ENCODE results near the gene PPOX.

PPOX gene

GRCh38 chr1:161189036-161189435 is 22.8 kb downstream of the PPOX start:
- H2BK15ac ChIP-seq (ENCODE audit: low read depth, poor library complexity, severe bottlenecking): no peak overlapping the region
- H3K23ac ChIP-seq (ENCODE audit: low read length in 2 of 2): no peak overlapping the region
- H2AFZ ChIP-seq (ENCODE audit: low read depth, low read length): no peak overlapping the region
- no peaks in the 10 kb centered on the region for H3K27me3 ChIP-seq (ENCODE audit: control insufficient read depth in 1 of 2, insufficient read depth in 1 of 2, low read length in 2 of 2)
- 100% methylated on average over 5 of the region's 5 CpGs for WGBS
- no peak overlapping the region for H2AK5ac ChIP-seq (ENCODE audit: low read length, severe bottlenecking)
- H3K4me2 ChIP-seq (ENCODE audit: low read length, poor library complexity, severe bottlenecking): no peak overlapping the region
- no peaks in the 10 kb centered on the region for H3K79me1 ChIP-seq (replicated peaks; ENCODE audit: low read length, poor library complexity, severe bottlenecking)
- no peak overlapping the region for H2BK120ac ChIP-seq (ENCODE audit: low read depth, low read length)
- no peak overlapping the region for H3K27ac ChIP-seq (ENCODE audit: low read length, poor library complexity, severe bottlenecking)
- H3K18ac ChIP-seq (ENCODE audit: low read depth in 1 of 2, low read length in 2 of 2): no peak overlapping the region
- H2BK5ac ChIP-seq (ENCODE audit: low read depth, low read length, poor library complexity, severe bottlenecking): no peak overlapping the region
- H3K36me3 ChIP-seq (ENCODE audit: control insufficient read depth in 1 of 2, insufficient read depth in 2 of 2, low read depth in 1 of 2, low read length in 2 of 2): peaks cover 2 to 34% of the 10 kb centered on the region in 2 experiments
- no peak overlapping the region for H3K4me3 ChIP-seq (ENCODE audit: insufficient read depth in 1 of 2, low read depth in 1 of 2, low read length in 2 of 2)
- H3K14ac ChIP-seq (ENCODE audit: low read length in 2 of 2): no peak overlapping the region
- no peak overlapping the region for H2BK12ac ChIP-seq (ENCODE audit: low read length in 2 of 2)
- H3K4me1 ChIP-seq (ENCODE audit: control insufficient read depth, insufficient read depth, low read depth, low read length): peaks cover 2% of the 10 kb centered on the region
- no peaks in the 10 kb centered on the region for H3K9me3 ChIP-seq (ENCODE audit: control insufficient read depth, low read length)
- H4K8ac ChIP-seq (ENCODE audit: low read length): no peak overlapping the region
- H4K91ac ChIP-seq (ENCODE audit: low read length): no peak overlapping the region
- H3K4ac ChIP-seq (ENCODE audit: low read depth in 1 of 2, low read length in 2 of 2): no peak overlapping the region
- DNase-seq: no peak
- peak overlapping the region; percentile 74 for H3K9ac ChIP-seq (ENCODE audit: low read length)

GRCh38 chr1:161190962-161191521 is 24.8 kb downstream of the PPOX start:
- Histone ChIP-seq H3K27me3 (ENCODE audit: control insufficient read depth in 1 of 2, insufficient read depth in 1 of 2, low read length in 2 of 2) (no peaks in the 10 kb centered on the region), H3K9ac (ENCODE audit: low read length) (peak overlapping the region; percentile 33), H3K27ac (ENCODE audit: low read length, poor library complexity, severe bottlenecking) (no peak overlapping the region), H4K8ac (ENCODE audit: low read length) (no peak overlapping the region), H3K4me2 (ENCODE audit: low read length, poor library complexity, severe bottlenecking) (no peak overlapping the region), H3K18ac (ENCODE audit: low read depth in 1 of 2, low read length in 2 of 2) (no peak overlapping the region), H2BK120ac (ENCODE audit: low read depth, low read length) (no peak overlapping the region), H3K9me3 (ENCODE audit: control insufficient read depth, low read length) (no peaks in the 10 kb centered on the region), H2AFZ (ENCODE audit: low read depth, low read length) (no peak overlapping the region), H2AK5ac (ENCODE audit: low read length, severe bottlenecking) (no peak overlapping the region), H4K91ac (ENCODE audit: low read length) (no peak overlapping the region), H2BK5ac (ENCODE audit: low read depth, low read length, poor library complexity, severe bottlenecking) (no peak overlapping the region), H3K79me1 (replicated peaks; ENCODE audit: low read length, poor library complexity, severe bottlenecking) (no peaks in the 10 kb centered on the region), H3K36me3 (ENCODE audit: control insufficient read depth in 1 of 2, insufficient read depth in 2 of 2, low read depth in 1 of 2, low read length in 2 of 2) (peaks cover 2 to 52% of the 10 kb centered on the region in 2 experiments), H2BK12ac (ENCODE audit: low read length in 2 of 2) (no peak overlapping the region), H3K23ac (ENCODE audit: low read length in 2 of 2) (peak overlapping the region in 1 of 2 experiments; percentile 66), H3K14ac (ENCODE audit: low read length in 2 of 2) (no peak overlapping the region), H3K4me3 (ENCODE audit: insufficient read depth in 1 of 2, low read depth in 1 of 2, low read length in 2 of 2) (no peak overlapping the region), H2BK15ac (ENCODE audit: low read depth, poor library complexity, severe bottlenecking) (no peak overlapping the region), H3K4ac (ENCODE audit: low read depth in 1 of 2, low read length in 2 of 2) (no peak overlapping the region), H3K4me1 (ENCODE audit: control insufficient read depth, insufficient read depth, low read depth, low read length) (no peaks in the 10 kb centered on the region)
- DNase-seq: no peak
- WGBS: 80% methylated on average over 22 of the region's 22 CpGs

GRCh38 chr1:161191971-161192370 is 25.7 kb downstream of the PPOX start:
- H3K4me3 ChIP-seq (ENCODE audit: insufficient read depth in 1 of 2, low read depth in 1 of 2, low read length in 2 of 2): no peak overlapping the region
- WGBS: 91% methylated on average over 6 of the region's 8 CpGs
- H3K23ac ChIP-seq (ENCODE audit: low read length in 2 of 2): no peak overlapping the region
- no peak overlapping the region for H3K4me2 ChIP-seq (ENCODE audit: low read length, poor library complexity, severe bottlenecking)
- DNase-seq: no peak
- H3K18ac ChIP-seq (ENCODE audit: low read depth in 1 of 2, low read length in 2 of 2): no peak overlapping the region
- no peak overlapping the region for H4K8ac ChIP-seq (ENCODE audit: low read length)
- H3K27ac ChIP-seq (ENCODE audit: low read length, poor library complexity, severe bottlenecking): no peak overlapping the region
- H2AK5ac ChIP-seq (ENCODE audit: low read length, severe bottlenecking): no peak overlapping the region
- H3K4me1 ChIP-seq (ENCODE audit: control insufficient read depth, insufficient read depth, low read depth, low read length): no peaks in the 10 kb centered on the region
- no peak overlapping the region for H4K91ac ChIP-seq (ENCODE audit: low read length)
- H2BK5ac ChIP-seq (ENCODE audit: low read depth, low read length, poor library complexity, severe bottlenecking): no peak overlapping the region
- no peak overlapping the region for H2BK15ac ChIP-seq (ENCODE audit: low read depth, poor library complexity, severe bottlenecking)
- peak overlapping the region; percentile 35 for H3K9ac ChIP-seq (ENCODE audit: low read length)
- H2BK12ac ChIP-seq (ENCODE audit: low read length in 2 of 2): no peak overlapping the region
- H3K9me3 ChIP-seq (ENCODE audit: control insufficient read depth, low read length): no peaks in the 10 kb centered on the region
- H2AFZ ChIP-seq (ENCODE audit: low read depth, low read length): no peak overlapping the region
- H2BK120ac ChIP-seq (ENCODE audit: low read depth, low read length): no peak overlapping the region
- H3K79me1 ChIP-seq (replicated peaks; ENCODE audit: low read length, poor library complexity, severe bottlenecking): no peaks in the 10 kb centered on the region
- no peak overlapping the region for H3K4ac ChIP-seq (ENCODE audit: low read depth in 1 of 2, low read length in 2 of 2)
- H3K27me3 ChIP-seq (ENCODE audit: control insufficient read depth in 1 of 2, insufficient read depth in 1 of 2, low read length in 2 of 2): no peaks in the 10 kb centered on the region
- no peak overlapping the region for H3K14ac ChIP-seq (ENCODE audit: low read length in 2 of 2)
- peaks cover 2 to 55% of the 10 kb centered on the region in 2 experiments for H3K36me3 ChIP-seq (ENCODE audit: control insufficient read depth in 1 of 2, insufficient read depth in 2 of 2, low read depth in 1 of 2, low read length in 2 of 2)

GRCh38 chr1:161192476-161193465 is 26.5 kb downstream of the PPOX start:
- no peak overlapping the region for H2BK12ac ChIP-seq (ENCODE audit: low read length in 2 of 2)
- H3K4ac ChIP-seq (ENCODE audit: low read depth in 1 of 2, low read length in 2 of 2): peak overlapping the region in 1 of 2 experiments; percentile 47
- no peak overlapping the region for H2BK15ac ChIP-seq (ENCODE audit: low read depth, poor library complexity, severe bottlenecking)
- no peak overlapping the region for H3K14ac ChIP-seq (ENCODE audit: low read length in 2 of 2)
- H3K9ac ChIP-seq (ENCODE audit: low read length): peak overlapping the region; percentile 51
- peak overlapping the region in 1 of 2 experiments; percentile 10 for H3K18ac ChIP-seq (ENCODE audit: low read depth in 1 of 2, low read length in 2 of 2)
- no peaks in the 10 kb centered on the region for H3K27me3 ChIP-seq (ENCODE audit: control insufficient read depth in 1 of 2, insufficient read depth in 1 of 2, low read length in 2 of 2)
- peak overlapping the region; percentile 77 for H4K91ac ChIP-seq (ENCODE audit: low read length)
- H4K8ac ChIP-seq (ENCODE audit: low read length): peak overlapping the region; percentile 79
- H2BK120ac ChIP-seq (ENCODE audit: low read depth, low read length): no peak overlapping the region
- peak; percentile 77 for DNase-seq
- no peak overlapping the region for H3K27ac ChIP-seq (ENCODE audit: low read length, poor library complexity, severe bottlenecking)
- no peak overlapping the region for H3K4me3 ChIP-seq (ENCODE audit: insufficient read depth in 1 of 2, low read depth in 1 of 2, low read length in 2 of 2)
- peaks cover 2 to 55% of the 10 kb centered on the region in 2 experiments for H3K36me3 ChIP-seq (ENCODE audit: control insufficient read depth in 1 of 2, insufficient read depth in 2 of 2, low read depth in 1 of 2, low read length in 2 of 2)
- no peak overlapping the region for H3K4me2 ChIP-seq (ENCODE audit: low read length, poor library complexity, severe bottlenecking)
- H3K23ac ChIP-seq (ENCODE audit: low read length in 2 of 2): no peak overlapping the region
- no peak overlapping the region for H2AFZ ChIP-seq (ENCODE audit: low read depth, low read length)
- H3K9me3 ChIP-seq (ENCODE audit: control insufficient read depth, low read length): no peaks in the 10 kb centered on the region
- peaks cover under 1% of the 10 kb centered on the region for H3K4me1 ChIP-seq (ENCODE audit: control insufficient read depth, insufficient read depth, low read depth, low read length)
- no peak overlapping the region for H2AK5ac ChIP-seq (ENCODE audit: low read length, severe bottlenecking)
- no peaks in the 10 kb centered on the region for H3K79me1 ChIP-seq (replicated peaks; ENCODE audit: low read length, poor library complexity, severe bottlenecking)
- no peak overlapping the region for H2BK5ac ChIP-seq (ENCODE audit: low read depth, low read length, poor library complexity, severe bottlenecking)
- WGBS: 62% methylated on average over 15 of the region's 15 CpGs
